Measurements from ENCODE around the gene AGBL4. TPM values are rescaled to one million over a fixed set of nuclear protein-coding genes. Genes with fewer than 3 reads are reported as not detected.

AGBL4 gene
- polyA plus RNA-seq, 1 donor (not counting 4 experiments of a cell fraction or from before 2014, with no cell fraction given), result not detected

GRCh38 chr1:49363628-49364027, 660.1 kb downstream of the AGBL4 start:
- Histone ChIP-seq H3K4me1 (ENCODE audit: control insufficient read depth, extremely low read depth, insufficient read depth, low read length) (no peaks in the 10 kb centered on the region), H3K9me1 (ENCODE audit: control insufficient read depth, extremely low read depth, insufficient read depth, low read length) (no peaks in the 10 kb centered on the region), H3K9ac (ENCODE audit: control insufficient read depth, extremely low read depth, insufficient read depth, low read length) (no peak overlapping the region), H3K79me2 (ENCODE audit: control insufficient read depth, insufficient read depth, low read length) (no peaks in the 10 kb centered on the region), H3K27me3 (ENCODE audit: control insufficient read depth, extremely low read depth, insufficient read depth, low read length) (no peaks in the 10 kb centered on the region), H3K4me3 (ENCODE audit: control insufficient read depth in 2 of 3, extremely low read depth in 1 of 3, insufficient read depth in 2 of 3, low read depth in 1 of 3, low read length in 3 of 3) (no peak overlapping the region), H3K27ac (ENCODE audit: control insufficient read depth, insufficient read depth, low read length) (no peak overlapping the region), H2AFZ (ENCODE audit: control insufficient read depth, low read length) (no peak overlapping the region), H3K9me3 (ENCODE audit: control insufficient read depth, low read depth, low read length) (no peaks in the 10 kb centered on the region), H4K20me1 (ENCODE audit: control insufficient read depth, extremely low read depth, insufficient read depth, low read length) (no peaks in the 10 kb centered on the region), H3K4me2 (ENCODE audit: control insufficient read depth, extremely low read depth, insufficient read depth, low read depth, low read length) (no peak overlapping the region), H3K36me3 (ENCODE audit: control insufficient read depth in 2 of 2, extremely low read depth in 1 of 2, insufficient read depth in 2 of 2, low read length in 2 of 2) (no peaks in the 10 kb centered on the region)
- FAIRE-seq (no peak), DNase-seq (ENCODE audit: low read depth, low spot score) (no peak)
- TF ChIP-seq EZH2 (IDR thresholded peaks at IDR 0.05; ENCODE audit: low read length), result no peak
- TF ChIP-seq CTCF (optimal IDR thresholded peaks at IDR 0.05 in 1 of 3, IDR thresholded peaks at IDR 0.05 in 1 of 3, conservative IDR thresholded peaks at IDR 0.05 in 1 of 3; ENCODE audit: extremely low read depth in 1 of 3, insufficient read depth in 2 of 3, low read length in 3 of 3), result no peak
- dilution Hi-C loops (cut with MboI; ENCODE audit: extremely low pct_ligation_motif_present, low sequenced_read_pairs), result no loop called here

GRCh38 chr1:49358036-49358435, 665.7 kb downstream of the AGBL4 start:
- no peak for TF ChIP-seq CTCF (optimal IDR thresholded peaks at IDR 0.05 in 1 of 3, IDR thresholded peaks at IDR 0.05 in 1 of 3, conservative IDR thresholded peaks at IDR 0.05 in 1 of 3; ENCODE audit: extremely low read depth in 1 of 3, insufficient read depth in 2 of 3, low read length in 3 of 3)
- no peak for TF ChIP-seq EZH2 (IDR thresholded peaks at IDR 0.05; ENCODE audit: low read length)
- dilution Hi-C loops (cut with MboI; ENCODE audit: extremely low pct_ligation_motif_present, low sequenced_read_pairs), result no loop called here
- Histone ChIP-seq H3K4me2 (ENCODE audit: control insufficient read depth, extremely low read depth, insufficient read depth, low read depth, low read length) (no peak overlapping the region), H3K27me3 (ENCODE audit: control insufficient read depth, extremely low read depth, insufficient read depth, low read length) (no peaks in the 10 kb centered on the region), H3K27ac (ENCODE audit: control insufficient read depth, insufficient read depth, low read length) (no peak overlapping the region), H2AFZ (ENCODE audit: control insufficient read depth, low read length) (no peak overlapping the region), H3K79me2 (ENCODE audit: control insufficient read depth, insufficient read depth, low read length) (no peaks in the 10 kb centered on the region), H3K9me1 (ENCODE audit: control insufficient read depth, extremely low read depth, insufficient read depth, low read length) (no peaks in the 10 kb centered on the region), H3K9me3 (ENCODE audit: control insufficient read depth, low read depth, low read length) (no peaks in the 10 kb centered on the region), H3K36me3 (ENCODE audit: control insufficient read depth in 2 of 2, extremely low read depth in 1 of 2, insufficient read depth in 2 of 2, low read length in 2 of 2) (no peaks in the 10 kb centered on the region), H4K20me1 (ENCODE audit: control insufficient read depth, extremely low read depth, insufficient read depth, low read length) (no peaks in the 10 kb centered on the region), H3K9ac (ENCODE audit: control insufficient read depth, extremely low read depth, insufficient read depth, low read length) (no peak overlapping the region), H3K4me1 (ENCODE audit: control insufficient read depth, extremely low read depth, insufficient read depth, low read length) (no peaks in the 10 kb centered on the region), H3K4me3 (ENCODE audit: control insufficient read depth in 2 of 3, extremely low read depth in 1 of 3, insufficient read depth in 2 of 3, low read depth in 1 of 3, low read length in 3 of 3) (no peak overlapping the region)
- FAIRE-seq (no peak), DNase-seq (ENCODE audit: low read depth, low spot score) (no peak)

All from keratinocyte (primary cell).